ENCODE data around the gene OR2A5.
"Not testable (repeated sequence)": the region's sequence is repeated elsewhere in the genome, so short reads cannot be mapped to it uniquely, and the experiment has no call there.

The OR2A5 gene

DNA sequence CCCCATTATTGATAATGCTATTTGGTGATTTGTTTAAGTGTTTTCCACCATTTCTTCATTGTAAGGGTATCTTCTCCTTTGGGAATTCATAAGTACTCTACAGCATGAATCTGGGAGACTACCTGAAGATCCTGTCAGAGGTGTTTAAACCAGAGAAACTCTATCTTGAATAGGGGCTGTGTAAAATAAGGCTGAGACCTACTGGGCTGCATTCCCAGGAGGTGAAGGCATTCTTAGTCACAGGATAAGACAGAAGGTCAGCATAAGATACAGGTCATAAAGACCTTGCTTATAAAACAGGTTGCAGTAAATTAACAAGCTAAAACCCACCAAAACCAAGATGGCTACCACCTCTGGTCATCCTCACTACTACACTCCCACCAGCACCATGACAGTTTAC is 13.4 kb upstream of the OR2A5 start:
- DNase-seq, result peak; percentile 23

DNA sequence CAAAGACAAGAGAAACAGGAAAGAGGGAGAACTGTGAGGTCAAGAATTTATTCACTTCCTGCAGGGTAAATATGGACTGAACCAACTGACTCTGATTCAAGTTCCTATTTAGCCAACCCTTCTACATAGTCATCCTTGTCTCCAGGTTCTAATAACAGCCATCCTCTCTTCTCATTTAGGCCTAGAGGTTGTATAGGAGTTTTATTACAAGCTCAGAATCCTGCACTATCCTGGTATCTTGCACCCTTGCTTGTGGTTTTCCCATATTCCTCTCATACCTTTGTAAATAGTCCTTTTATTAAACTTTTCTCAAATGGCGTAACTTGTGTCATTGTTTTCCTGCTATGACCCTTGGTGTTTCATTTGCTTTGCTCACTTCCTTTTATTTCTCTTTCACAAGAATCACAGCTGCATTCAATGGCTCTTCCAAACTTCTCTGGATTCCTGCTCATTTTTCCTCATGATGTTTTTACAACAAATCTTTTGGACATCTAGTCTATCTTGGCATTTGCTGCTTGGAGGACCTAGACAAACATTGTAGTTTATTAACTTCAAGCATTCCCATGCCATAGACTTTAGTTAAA is 12.4 kb upstream of the OR2A5 start:
- no peak for DNase-seq

GRCh38 chr7:144037414-144038035 is 11.2 kb upstream of the OR2A5 start:
- DNase-seq, result no peak

- no peak for DNase-seq
Measured at GRCh38 chr7:144038887-144039286, 9.9 kb upstream of the OR2A5 start.

DNA sequence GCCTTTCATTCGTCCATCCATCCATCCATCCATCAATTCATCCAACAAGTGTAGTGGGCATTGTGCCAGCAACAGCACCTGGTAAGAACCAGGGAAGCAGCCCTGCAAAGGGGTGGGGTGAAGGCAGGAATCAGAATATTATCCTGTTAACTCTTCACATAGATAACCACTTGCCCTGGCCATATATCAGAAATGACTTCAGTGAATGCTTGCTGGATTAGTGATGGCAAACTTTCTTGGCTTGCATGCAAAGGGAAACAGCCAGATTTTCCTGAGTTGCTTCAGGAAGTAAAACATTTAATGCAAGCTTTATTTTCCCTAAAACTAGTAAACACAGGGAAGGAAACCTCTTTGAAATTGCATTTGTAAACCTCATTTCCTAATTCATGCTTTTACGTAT is 743 bp downstream of the OR2A5 start:
- DNase-seq, result peak; percentile 39

- DNase-seq, result no peak
Measured at GRCh38 chr7:144050093-144050492, 1.3 kb downstream of the OR2A5 start.

DNA sequence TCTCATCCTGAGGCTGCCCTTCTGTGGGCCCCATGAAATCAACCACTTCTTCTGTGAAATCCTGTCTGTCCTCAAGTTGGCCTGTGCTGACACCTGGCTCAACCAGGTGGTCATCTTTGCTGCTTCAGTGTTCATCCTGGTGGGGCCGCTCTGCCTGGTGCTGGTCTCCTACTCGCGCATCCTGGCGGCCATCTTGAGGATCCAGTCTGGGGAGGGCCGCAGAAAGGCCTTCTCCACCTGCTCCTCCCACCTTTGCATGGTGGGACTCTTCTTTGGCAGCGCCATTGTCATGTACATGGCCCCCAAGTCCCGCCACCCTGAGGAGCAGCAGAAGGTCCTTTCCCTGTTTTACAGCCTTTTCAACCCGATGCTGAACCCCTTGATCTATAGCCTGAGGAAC is 2.1 kb downstream of the OR2A5 start:
- not testable (repeated sequence) for DNase-seq

DNA sequence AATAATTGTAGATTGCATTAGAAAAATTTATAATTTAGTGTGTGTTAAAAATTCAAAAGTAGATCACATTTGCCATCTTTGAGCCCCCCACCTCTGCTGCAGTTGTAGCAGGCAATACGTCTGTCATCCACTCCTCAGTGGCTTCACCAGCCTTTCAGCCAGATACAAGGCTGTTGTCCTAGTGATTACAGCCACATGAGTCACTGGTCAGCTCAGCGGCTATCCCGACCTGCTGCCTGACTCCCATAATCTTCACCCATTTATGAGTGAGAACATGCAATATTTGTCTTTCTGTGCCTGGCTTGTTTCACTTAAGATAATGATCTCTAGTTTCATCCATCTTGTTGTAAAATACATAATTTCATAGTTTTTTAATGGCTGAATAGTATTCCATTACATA is 9.2 kb downstream of the OR2A5 start:
- peak; percentile 59 for DNase-seq

DNA sequence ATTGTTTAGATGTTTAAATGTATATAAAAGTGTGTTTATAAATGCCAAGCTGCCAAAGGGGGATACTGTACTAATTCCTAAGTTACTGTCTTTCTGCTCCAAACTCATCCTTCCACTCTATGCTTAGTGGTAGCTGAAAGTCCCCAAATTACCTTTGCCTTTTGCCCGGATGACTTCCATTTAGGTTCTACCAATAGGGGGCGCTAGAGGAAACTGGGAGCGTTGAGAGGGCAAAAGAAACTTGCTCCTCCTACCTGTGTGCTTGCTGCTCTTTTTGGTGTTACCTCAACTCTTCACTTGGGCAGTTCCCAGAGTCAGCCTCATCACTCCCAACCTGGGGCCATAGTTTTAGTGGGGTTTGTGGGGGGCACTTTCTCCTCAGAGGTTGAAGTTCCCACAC is 15.0 kb downstream of the OR2A5 start:
- no peak for DNase-seq

DNA sequence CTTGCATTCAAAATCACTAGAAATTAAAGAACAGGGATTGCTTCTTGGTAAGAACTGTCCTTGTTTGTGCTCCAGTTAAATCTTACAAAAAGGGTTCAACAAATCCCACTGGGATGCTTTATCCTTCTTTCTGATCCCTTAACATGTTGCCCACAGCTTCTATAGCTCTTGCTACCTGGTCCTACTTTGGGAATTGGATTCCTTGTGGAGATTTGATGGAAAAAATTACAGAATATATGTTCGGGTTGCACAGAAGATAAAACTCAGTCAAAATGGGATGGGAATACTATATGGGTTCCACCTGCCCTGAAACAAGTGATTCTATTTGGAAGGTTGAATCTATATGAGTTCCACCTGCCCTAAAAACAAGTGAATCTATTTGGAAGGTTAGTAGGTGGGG is 20.8 kb downstream of the OR2A5 start, which contains the start of gene OR2A25:
TSS of gene OR2A25 (plus strand) at position 301 of the 400 bp plus-strand sequence. CDS start 4,409 bp downstream, outside the sequence.
- DNase-seq, result no peak

DNA sequence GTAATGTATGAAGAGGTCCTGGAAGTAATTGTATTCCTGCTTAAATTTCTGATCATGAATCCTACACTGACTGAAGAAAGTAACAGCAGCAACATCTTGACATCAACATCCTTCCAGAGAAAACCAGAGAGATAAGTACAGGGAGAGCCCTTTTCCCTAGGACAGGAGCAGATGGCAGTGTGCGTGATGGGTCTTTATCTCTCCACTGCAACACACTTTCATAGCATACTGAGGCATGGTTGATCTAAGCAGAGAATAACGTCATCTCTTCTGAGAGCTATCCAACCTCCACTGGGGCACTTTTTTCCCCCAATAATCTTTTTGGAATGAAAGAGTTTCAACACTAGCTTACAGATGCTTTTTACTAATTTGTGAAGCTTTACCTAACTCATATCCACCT is 21.2 kb downstream of the OR2A5 start:
- no peak for DNase-seq

DNA sequence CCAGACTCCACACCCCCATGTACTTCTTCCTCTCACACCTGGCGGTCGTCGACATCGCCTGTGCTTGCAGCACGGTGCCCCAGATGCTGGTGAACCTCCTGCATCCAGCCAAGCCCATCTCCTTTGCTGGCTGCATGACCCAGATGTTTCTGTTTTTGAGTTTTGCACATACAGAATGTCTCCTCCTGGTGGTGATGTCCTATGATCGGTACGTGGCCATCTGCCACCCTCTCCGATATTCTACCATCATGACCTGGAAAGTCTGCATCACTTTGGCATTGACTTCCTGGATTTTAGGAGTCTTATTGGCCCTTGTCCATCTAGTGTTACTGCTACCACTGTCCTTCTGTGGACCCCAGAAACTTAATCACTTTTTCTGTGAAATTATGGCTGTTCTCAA is 25.6 kb downstream of the OR2A5 start:
- DNase-seq, result no peak

GRCh38 chr7:144085978-144086377 is 37.2 kb downstream of the OR2A5 start, which contains the start of gene OR2A12:
OR2A12 (plus strand) TSS chr7:144086278; CDS start chr7:144095108, 8,830 bp downstream.
- DNase-seq, result no peak

GRCh38 chr7:144086730-144087129 is 38.0 kb downstream of the OR2A5 start:
- DNase-seq, result no peak

DNA sequence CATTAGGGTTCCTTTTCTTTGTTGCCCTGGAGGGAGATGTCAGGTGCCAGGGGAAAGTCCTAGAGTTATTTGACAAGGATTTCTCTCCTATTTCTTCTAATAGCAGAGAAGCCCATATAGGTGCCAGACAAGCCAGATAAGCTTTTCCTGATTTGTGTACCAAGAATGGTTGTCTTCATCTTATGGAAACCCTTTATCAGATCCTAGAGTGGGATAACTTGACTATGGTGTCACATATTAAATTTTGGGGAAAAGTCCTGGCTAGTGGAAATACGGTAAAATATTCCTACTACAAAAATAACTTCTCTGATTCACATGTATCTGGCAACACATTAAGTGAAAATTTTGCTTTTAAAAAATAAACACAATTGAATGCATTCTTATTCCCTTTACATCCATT is 38.5 kb downstream of the OR2A5 start:
- DNase-seq, result no peak

- no peak for DNase-seq
Measured at GRCh38 chr7:144090667-144091066, 41.9 kb downstream of the OR2A5 start.

DNA sequence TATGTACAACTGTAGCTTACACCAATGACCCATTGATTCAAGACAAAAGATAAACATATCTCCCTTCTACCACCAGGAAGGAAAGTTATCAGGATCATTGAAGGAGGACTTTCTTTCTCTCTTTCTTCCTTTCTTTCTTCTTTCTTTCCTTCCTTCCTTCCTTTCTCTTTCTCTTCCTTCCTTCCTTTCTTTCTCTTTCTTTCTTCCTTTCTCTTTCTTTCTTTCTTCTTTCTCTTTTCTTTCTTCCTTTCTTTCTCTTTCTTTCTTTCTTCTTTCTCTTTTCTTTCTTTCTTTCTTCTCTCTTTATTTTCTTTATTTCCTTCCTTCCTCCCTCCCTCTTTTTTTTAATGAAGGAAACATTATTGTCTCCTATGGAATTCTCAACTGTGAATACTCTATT is 50.0 kb downstream of the OR2A5 start:
- no peak for DNase-seq

DNA sequence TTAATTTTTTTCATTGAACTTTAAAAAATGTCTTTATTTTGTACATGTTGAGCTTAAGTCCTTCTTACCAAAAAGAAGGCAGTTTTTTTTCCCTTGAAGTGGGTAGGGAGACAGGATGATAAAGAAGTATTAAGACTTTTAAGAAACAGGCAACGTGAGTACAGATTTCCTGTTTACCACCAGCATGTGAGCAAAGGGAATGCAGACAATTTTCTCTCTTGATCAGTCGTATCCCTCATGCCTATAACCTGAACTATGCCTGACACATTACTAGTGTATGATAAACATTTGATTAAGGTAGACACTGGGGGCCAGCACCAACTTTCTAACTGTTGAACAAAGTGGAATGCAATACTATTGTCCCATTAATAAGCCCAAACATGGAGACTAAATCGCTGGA is 51.9 kb downstream of the OR2A5 start:
- DNase-seq, result no peak

DNA sequence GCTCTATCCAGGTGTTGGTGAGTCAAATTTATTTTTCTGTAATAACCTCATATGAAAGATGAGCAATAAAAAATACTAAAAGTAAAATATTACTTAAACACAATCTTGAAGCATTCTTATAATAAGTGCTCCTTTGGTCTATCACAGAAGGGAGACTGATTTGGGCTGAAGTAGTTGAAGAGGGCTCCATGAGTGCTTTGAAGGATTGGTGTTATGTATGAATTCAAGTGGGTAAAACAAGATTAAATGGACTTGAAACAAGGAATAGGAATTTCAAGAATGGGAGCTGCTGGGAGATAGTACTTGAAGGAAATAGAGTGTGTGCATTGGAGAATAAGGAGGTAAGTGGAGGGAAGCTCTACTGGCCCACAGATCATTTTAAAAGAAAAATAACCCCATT is 53.3 kb downstream of the OR2A5 start:
- DNase-seq, result no peak

DNA sequence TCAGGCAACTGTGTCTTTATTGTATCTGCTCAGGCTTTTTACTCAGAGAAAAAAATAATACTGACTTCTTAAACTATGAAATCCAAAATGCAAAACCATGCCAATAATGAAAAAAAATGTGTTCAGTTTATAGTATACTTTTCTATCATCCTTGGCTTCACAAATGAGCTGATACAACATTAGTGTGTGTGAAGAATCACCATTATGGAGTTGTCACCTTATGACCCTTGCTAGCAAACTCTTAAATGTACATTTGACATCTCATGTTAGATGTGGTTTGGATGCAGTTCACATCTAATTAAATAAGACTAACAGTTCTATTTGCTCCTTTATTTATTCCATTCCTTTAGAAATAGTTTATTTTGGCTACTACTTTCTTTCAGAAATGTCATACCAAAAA is 56.5 kb downstream of the OR2A5 start:
- no peak for DNase-seq

All from NCI-H226 (cell line).